Sigmoid colon (tissue), 7 donors: ENCODE data around the gene LRRFIP2. TPM values are rescaled to one million over a fixed set of nuclear protein-coding genes. Genes with fewer than 3 reads are reported as not detected.

Experiments
- DNase-seq: peaks from one replicate; pipeline ENCODE4 v3.0.0-alpha.2; 2019
- H3K27ac ChIP-seq, 4 donors: fragments of 200-600 bp; sonication (generic); one replicate each; pipeline ENCODE4 v1.5.1; 2016 to 2019; ENCODE audit warnings: mild to moderate bottlenecking in 1 of 4
- H3K27me3 ChIP-seq, 3 donors: fragments of 200-600 bp; sonication (generic); one replicate each; pipeline ENCODE4 v1.5.1; 2019; ENCODE audit warnings: mild to moderate bottlenecking in 1 of 3
- H3K36me3 ChIP-seq, 4 donors: fragments of 200-600 bp; sonication (generic); one replicate each; pipeline ENCODE4 v1.5.1; 2016 to 2019
- H3K4me1 ChIP-seq, 4 donors: fragments of 200-600 bp; sonication (generic); one replicate each; pipeline ENCODE4 v1.5.1; 2017 to 2019
- H3K4me3 ChIP-seq, 4 donors: fragments of 200-600 bp; sonication (generic); one replicate each; pipeline ENCODE4 v1.5.1; 2017 to 2019; ENCODE audit warnings: mild to moderate bottlenecking in 2 of 4, moderate library complexity in 1 of 4
- H3K9me3 ChIP-seq, 4 donors: fragments of 200-600 bp in 3 of 4; sonication (generic) in 3 of 4; one replicate each; pipeline versions ENCODE4 v1.5.1 to v1.6.1; 2013 to 2019
- CTCF ChIP-seq, 4 experiments: fragments of 450-650 bp in 3 of 4; fragments of 200-600 bp in 1 of 4; IDR thresholded peaks; one replicate each; pipeline ENCODE4 v1.5.1; 2016 to 2019; ENCODE audit warnings: antibody characterized with exemption in 4 of 4, mild to moderate bottlenecking in 3 of 4, moderate library complexity in 2 of 4
- EP300 ChIP-seq, 4 donors: sonication (generic); formaldehyde crosslinking; IDR thresholded peaks; one replicate each; pipeline ENCODE4 v1.6.1; 2017; ENCODE audit warnings: antibody characterized with exemption in 4 of 4
- POLR2A ChIP-seq, 2 donors: fragments of 450-650 bp; IDR thresholded peaks; one replicate each; pipeline ENCODE4 v1.6.1; 2016; ENCODE audit warnings: antibody characterized with exemption in 2 of 2, mild to moderate bottlenecking in 2 of 2, moderate library complexity in 2 of 2
- POLR2AphosphoS5 ChIP-seq, 4 donors: sonication (generic); formaldehyde crosslinking; IDR thresholded peaks; one replicate each; pipeline ENCODE4 v1.6.1; 2017; ENCODE audit warnings: antibody characterized with exemption in 4 of 4
- WGBS, 2 donors: extraction: QIAGEN DNeasy Blood & Tissue Kit; methylation state at CpG; one replicate each; pipeline ENCODE4 v1.1.7; 2013; 5-methylcytosine and 5-hydroxymethylcytosine counted together
- intact Hi-C: fragments of 100-400 bp; cut with DNase I; formaldehyde crosslinking; loops from one replicate; pipeline ENCODE4 v1.15.1; 2023
- polyA plus RNA-seq, 3 donors: library from polyadenylated mRNA; stranded (reverse); fragments of 200-250 nt; gene quantifications; one replicate each; pipeline ENCODE4 v1.2.3, GENCODE V29; 2013
- total RNA-seq, 4 donors: library from RNA; depleted of rRNA; stranded (reverse); fragments of >200 nt; gene quantifications; one replicate each; pipeline ENCODE4 v1.1.0, GENCODE V29; 2016
- donor health status: healthy with polysubstance abuse.
- donor health status: Bipolar disorder and iron deficiency.
- donor health status: healthy.

LRRFIP2 gene
- total and polyA plus RNA-seq, 7 donors: 47.2 to 91.8 (median 60.1) TPM

- peaks cover 0 to 20% (median 3%) of the 10 kb centered on the region in 4 donors for H3K4me1 ChIP-seq
- peaks cover 0 to 24% (median 0%) of the 10 kb centered on the region in 4 donors for H3K36me3 ChIP-seq
- intact Hi-C loops: no loop called here
- H3K4me3 ChIP-seq: no peak overlapping the region
- TF ChIP-seq POLR2AphosphoS5 (IDR thresholded peaks at IDR 0.05): no peak
- TF ChIP-seq EP300 (IDR thresholded peaks at IDR 0.05): no peak
- no peak for TF ChIP-seq POLR2A (IDR thresholded peaks at IDR 0.05)
- no peak for TF ChIP-seq CTCF (IDR thresholded peaks at IDR 0.05)
- H3K9me3 ChIP-seq: no peaks in the 10 kb centered on the region
- H3K27ac ChIP-seq: no peak overlapping the region
- DNase-seq: no peak
- H3K27me3 ChIP-seq: no peaks in the 10 kb centered on the region
Measured at GRCh38 chr3:37097776-37098175, 76.6 kb downstream of the LRRFIP2 start.

GRCh38 chr3:37096975-37097374 lies 77.4 kb downstream of the LRRFIP2 start:
- intact Hi-C loops: no loop called here
- DNase-seq: no peak
- Histone ChIP-seq H3K36me3 (peaks cover 0 to 27% (median 0%) of the 10 kb centered on the region in 4 donors), H3K4me3 (no peak overlapping the region), H3K9me3 (no peaks in the 10 kb centered on the region), H3K4me1 (peaks cover 0 to 20% (median 3%) of the 10 kb centered on the region in 4 donors), H3K27me3 (no peaks in the 10 kb centered on the region), H3K27ac (peak overlapping the region in 1 of 4 donors; percentile 13)
- 89 to 94% methylated on average over 1 of the region's 1 CpG for WGBS, 2 donors
- TF ChIP-seq EP300 (IDR thresholded peaks at IDR 0.05): no peak
- TF ChIP-seq CTCF (IDR thresholded peaks at IDR 0.05): no peak
- no peak for TF ChIP-seq POLR2AphosphoS5 (IDR thresholded peaks at IDR 0.05)
- TF ChIP-seq POLR2A (IDR thresholded peaks at IDR 0.05): no peak

GRCh38 chr3:37096288-37096687 lies 78.1 kb downstream of the LRRFIP2 start:
- Histone ChIP-seq H3K9me3 (no peaks in the 10 kb centered on the region), H3K27ac (peak overlapping the region in 2 of 4 donors; percentile 13 to 30), H3K4me3 (no peak overlapping the region), H3K36me3 (peaks cover 0 to 33% (median 0%) of the 10 kb centered on the region in 4 donors), H3K27me3 (no peaks in the 10 kb centered on the region), H3K4me1 (peaks cover 0 to 20% (median 3%) of the 10 kb centered on the region in 4 donors)
- WGBS, 2 donors: 64 to 82% methylated on average over 1 of the region's 1 CpG
- no peak for DNase-seq
- TF ChIP-seq POLR2A (IDR thresholded peaks at IDR 0.05) (no peak), POLR2AphosphoS5 (IDR thresholded peaks at IDR 0.05) (no peak), EP300 (IDR thresholded peaks at IDR 0.05) (no peak), CTCF (IDR thresholded peaks at IDR 0.05) (no peak)
- intact Hi-C loops: no loop called here

- Histone ChIP-seq H3K9me3 (no peaks in the 10 kb centered on the region), H3K4me1 (peaks cover 0 to 20% (median 3%) of the 10 kb centered on the region in 4 donors), H3K27me3 (no peaks in the 10 kb centered on the region), H3K36me3 (peaks cover 0 to 48% (median 2%) of the 10 kb centered on the region in 4 donors), H3K4me3 (no peak overlapping the region), H3K27ac (no peak overlapping the region)
- TF ChIP-seq CTCF (IDR thresholded peaks at IDR 0.05) (no peak), POLR2AphosphoS5 (IDR thresholded peaks at IDR 0.05) (no peak), EP300 (IDR thresholded peaks at IDR 0.05) (no peak), POLR2A (IDR thresholded peaks at IDR 0.05) (no peak)
- 86 to 90% methylated on average over 3 of the region's 3 CpGs for WGBS, 2 donors
- intact Hi-C loops: no loop called here
- no peak for DNase-seq
Measured at GRCh38 chr3:37094636-37095035, 79.7 kb downstream of the LRRFIP2 start.

- Histone ChIP-seq H3K36me3 (peaks cover 0 to 54% (median 2%) of the 10 kb centered on the region in 4 donors), H3K4me1 (peaks cover 0 to 20% (median 3%) of the 10 kb centered on the region in 4 donors), H3K9me3 (no peaks in the 10 kb centered on the region), H3K27ac (no peak overlapping the region), H3K4me3 (no peak overlapping the region), H3K27me3 (no peaks in the 10 kb centered on the region)
- TF ChIP-seq POLR2AphosphoS5 (IDR thresholded peaks at IDR 0.05) (no peak), POLR2A (IDR thresholded peaks at IDR 0.05) (no peak), CTCF (IDR thresholded peaks at IDR 0.05) (no peak), EP300 (IDR thresholded peaks at IDR 0.05) (no peak)
- WGBS, 2 donors: 93 to 99% methylated on average over 2 of the region's 2 CpGs
- DNase-seq: no peak
- intact Hi-C loops: no loop called here
Measured at GRCh38 chr3:37093481-37093880, 80.9 kb downstream of the LRRFIP2 start.
